ENCODE results near the gene RGL3. TPM values are rescaled to one million over a fixed set of nuclear protein-coding genes. Genes with fewer than 3 reads are reported as not detected.
"Not testable (repeated sequence)": the region's sequence is repeated elsewhere in the genome, so short reads cannot be mapped to it uniquely, and the experiment has no call there.

RGL3 gene
- total RNA-seq, 1 donor from 2014 or later: 0.30 TPM

- TF ChIP-seq CTCF (conservative IDR thresholded peaks at IDR 0.05): no peak
- H3K4me3 Mint-ChIP-seq: no peak overlapping the region
- peaks cover 18% of the 10 kb centered on the region for H3K27me3 Mint-ChIP-seq (ENCODE audit: low read depth)
- DNase-seq (ENCODE audit: low read depth, low spot score): no peak
- no peaks in the 10 kb centered on the region for H3K9me3 Mint-ChIP-seq
- H3K4me1 Mint-ChIP-seq: no peaks in the 10 kb centered on the region
- H3K27ac Mint-ChIP-seq (ENCODE audit: unreplicated experiment): no peak overlapping the region
- H3K36me3 Mint-ChIP-seq (ENCODE audit: low read depth): no peaks in the 10 kb centered on the region
Measured at GRCh38 chr19:11410682-11411081, 8.4 kb downstream of the RGL3 start.

GRCh38 chr19:11408591-11408990 lies 10.5 kb downstream of the RGL3 start:
- Mint-ChIP-seq H3K27ac (ENCODE audit: unreplicated experiment) (no peak overlapping the region), H3K4me1 (peaks cover 7% of the 10 kb centered on the region), H3K9me3 (no peaks in the 10 kb centered on the region), H3K36me3 (ENCODE audit: low read depth) (no peaks in the 10 kb centered on the region), H3K27me3 (ENCODE audit: low read depth) (peaks cover 6% of the 10 kb centered on the region), H3K4me3 (no peak overlapping the region)
- DNase-seq (ENCODE audit: low read depth, low spot score): no peak
- TF ChIP-seq CTCF (conservative IDR thresholded peaks at IDR 0.05): no peak

- not testable (repeated sequence) for H3K27me3 Mint-ChIP-seq (ENCODE audit: low read depth); H3K36me3 Mint-ChIP-seq (ENCODE audit: low read depth); H3K4me3 Mint-ChIP-seq; DNase-seq (ENCODE audit: low read depth, low spot score); H3K27ac Mint-ChIP-seq (ENCODE audit: unreplicated experiment); H3K4me1 Mint-ChIP-seq; H3K9me3 Mint-ChIP-seq
Measured at GRCh38 chr19:11406703-11407236, 12.3 kb downstream of the RGL3 start.

GRCh38 chr19:11405846-11406643 lies 13.1 kb downstream of the RGL3 start:
- TF ChIP-seq CTCF (conservative IDR thresholded peaks at IDR 0.05): no peak
- no peak overlapping the region for H3K4me3 Mint-ChIP-seq

GRCh38 chr19:11404588-11405222 lies 14.4 kb downstream of the RGL3 start:
- peaks cover 3% of the 10 kb centered on the region for H3K9me3 Mint-ChIP-seq
- H3K27ac Mint-ChIP-seq (ENCODE audit: unreplicated experiment): no peak overlapping the region
- H3K36me3 Mint-ChIP-seq (ENCODE audit: low read depth): no peaks in the 10 kb centered on the region
- DNase-seq (ENCODE audit: low read depth, low spot score): no peak
- no peaks in the 10 kb centered on the region for H3K27me3 Mint-ChIP-seq (ENCODE audit: low read depth)
- no peak for TF ChIP-seq CTCF (conservative IDR thresholded peaks at IDR 0.05)
- H3K4me1 Mint-ChIP-seq: peaks cover 11% of the 10 kb centered on the region
- no peak overlapping the region for H3K4me3 Mint-ChIP-seq

More at GRCh38 chr19:11405846-11406643, 13.1 kb downstream of the RGL3 start:
- H3K9me3 Mint-ChIP-seq: no peaks in the 10 kb centered on the region
- peaks cover 3% of the 10 kb centered on the region for H3K27me3 Mint-ChIP-seq (ENCODE audit: low read depth)
- H3K27ac Mint-ChIP-seq (ENCODE audit: unreplicated experiment): no peak overlapping the region
- peaks cover 7% of the 10 kb centered on the region for H3K4me1 Mint-ChIP-seq
- no peak for DNase-seq (ENCODE audit: low read depth, low spot score)
- H3K36me3 Mint-ChIP-seq (ENCODE audit: low read depth): no peaks in the 10 kb centered on the region

All from neural crest cell (in vitro differentiated cells).